ENCODE data around the gene STXBP2.

STXBP2 gene

DNA sequence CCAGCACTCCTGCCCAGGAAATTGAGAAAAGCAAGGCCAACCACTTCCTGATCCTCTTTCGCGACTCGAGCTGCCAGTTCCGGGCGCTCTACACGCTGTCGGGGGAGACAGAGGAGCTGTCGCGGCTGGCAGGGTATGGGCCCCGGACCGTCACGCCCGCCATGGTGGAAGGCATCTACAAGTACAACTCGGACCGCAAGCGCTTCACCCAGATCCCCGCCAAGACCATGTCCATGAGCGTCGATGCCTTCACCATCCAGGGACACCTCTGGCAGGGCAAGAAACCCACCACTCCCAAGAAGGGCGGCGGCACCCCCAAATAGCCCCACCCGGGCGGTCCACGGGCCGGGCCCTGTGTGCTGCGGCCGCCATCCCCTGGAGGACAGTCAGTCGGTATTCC is 19.2 kb upstream of the STXBP2 start:
- H3K4me1 ChIP-seq (ENCODE audit: low read depth, poor library complexity, severe bottlenecking) = no peaks in the 10 kb centered on the region
- H3K27me3 ChIP-seq (ENCODE audit: insufficient read depth, low read depth) = no peaks in the 10 kb centered on the region
- H3K79me2 ChIP-seq (ENCODE audit: insufficient read depth, low read depth) = no peaks in the 10 kb centered on the region
- no peak overlapping the region for H3K4me3 ChIP-seq (IDR thresholded peaks at IDR 0.05; ENCODE audit: insufficient read depth, low read depth, low read length)
- H3K4me2 ChIP-seq = no peak overlapping the region
- TF ChIP-seq, protein P1, sequence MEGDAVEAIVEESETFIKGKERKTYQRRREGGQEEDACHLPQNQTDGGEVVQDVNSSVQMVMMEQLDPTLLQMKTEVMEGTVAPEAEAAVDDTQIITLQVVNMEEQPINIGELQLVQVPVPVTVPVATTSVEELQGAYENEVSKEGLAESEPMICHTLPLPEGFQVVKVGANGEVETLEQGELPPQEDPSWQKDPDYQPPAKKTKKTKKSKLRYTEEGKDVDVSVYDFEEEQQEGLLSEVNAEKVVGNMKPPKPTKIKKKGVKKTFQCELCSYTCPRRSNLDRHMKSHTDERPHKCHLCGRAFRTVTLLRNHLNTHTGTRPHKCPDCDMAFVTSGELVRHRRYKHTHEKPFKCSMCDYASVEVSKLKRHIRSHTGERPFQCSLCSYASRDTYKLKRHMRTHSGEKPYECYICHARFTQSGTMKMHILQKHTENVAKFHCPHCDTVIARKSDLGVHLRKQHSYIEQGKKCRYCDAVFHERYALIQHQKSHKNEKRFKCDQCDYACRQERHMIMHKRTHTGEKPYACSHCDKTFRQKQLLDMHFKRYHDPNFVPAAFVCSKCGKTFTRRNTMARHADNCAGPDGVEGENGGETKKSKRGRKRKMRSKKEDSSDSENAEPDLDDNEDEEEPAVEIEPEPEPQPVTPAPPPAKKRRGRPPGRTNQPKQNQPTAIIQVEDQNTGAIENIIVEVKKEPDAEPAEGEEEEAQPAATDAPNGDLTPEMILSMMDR (conservative IDR thresholded peaks at IDR 0.05; ENCODE audit: low read depth, low read length) = no peak
- no peaks in the 10 kb centered on the region for H4K20me1 ChIP-seq (ENCODE audit: insufficient read depth)
- no peak overlapping the region for H3K9ac ChIP-seq
- H2AFZ ChIP-seq (ENCODE audit: low read depth) = no peak overlapping the region
- H3K36me3 ChIP-seq (ENCODE audit: insufficient read depth) = no peaks in the 10 kb centered on the region
- no peak overlapping the region for H3K27ac ChIP-seq

DNA sequence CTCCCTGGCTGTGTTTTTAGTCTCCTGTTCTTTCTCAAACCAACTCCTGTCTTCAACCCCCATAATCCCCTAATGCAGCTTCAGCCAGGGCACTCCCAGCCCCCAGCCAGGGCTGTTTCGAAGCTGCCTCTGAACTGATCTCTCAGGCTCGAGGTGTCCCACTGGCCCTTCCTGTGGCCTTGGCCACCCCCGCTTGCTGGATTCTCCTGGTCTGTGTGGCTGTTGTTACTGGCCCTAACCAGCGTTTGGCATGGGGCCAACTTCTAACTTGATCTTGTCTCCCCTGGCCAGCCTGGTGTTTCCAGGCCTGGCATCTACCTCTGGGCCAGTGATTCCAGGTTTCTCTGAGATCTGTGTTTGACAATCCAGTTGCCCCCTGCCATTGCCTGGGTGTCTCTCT is 18.6 kb upstream of the STXBP2 start:
- no peaks in the 10 kb centered on the region for H3K36me3 ChIP-seq (ENCODE audit: insufficient read depth)
- H3K9ac ChIP-seq = no peak overlapping the region
- no peak overlapping the region for H3K27ac ChIP-seq
- H3K4me3 ChIP-seq (IDR thresholded peaks at IDR 0.05; ENCODE audit: insufficient read depth, low read depth, low read length) = no peak overlapping the region
- no peak overlapping the region for H2AFZ ChIP-seq (ENCODE audit: low read depth)
- H3K27me3 ChIP-seq (ENCODE audit: insufficient read depth, low read depth) = no peaks in the 10 kb centered on the region
- no peaks in the 10 kb centered on the region for H4K20me1 ChIP-seq (ENCODE audit: insufficient read depth)
- no peaks in the 10 kb centered on the region for H3K79me2 ChIP-seq (ENCODE audit: insufficient read depth, low read depth)
- H3K4me2 ChIP-seq = no peak overlapping the region
- TF ChIP-seq, protein P1 (conservative IDR thresholded peaks at IDR 0.05; ENCODE audit: low read depth, low read length) = no peak
- no peaks in the 10 kb centered on the region for H3K4me1 ChIP-seq (ENCODE audit: low read depth, poor library complexity, severe bottlenecking)

DNA sequence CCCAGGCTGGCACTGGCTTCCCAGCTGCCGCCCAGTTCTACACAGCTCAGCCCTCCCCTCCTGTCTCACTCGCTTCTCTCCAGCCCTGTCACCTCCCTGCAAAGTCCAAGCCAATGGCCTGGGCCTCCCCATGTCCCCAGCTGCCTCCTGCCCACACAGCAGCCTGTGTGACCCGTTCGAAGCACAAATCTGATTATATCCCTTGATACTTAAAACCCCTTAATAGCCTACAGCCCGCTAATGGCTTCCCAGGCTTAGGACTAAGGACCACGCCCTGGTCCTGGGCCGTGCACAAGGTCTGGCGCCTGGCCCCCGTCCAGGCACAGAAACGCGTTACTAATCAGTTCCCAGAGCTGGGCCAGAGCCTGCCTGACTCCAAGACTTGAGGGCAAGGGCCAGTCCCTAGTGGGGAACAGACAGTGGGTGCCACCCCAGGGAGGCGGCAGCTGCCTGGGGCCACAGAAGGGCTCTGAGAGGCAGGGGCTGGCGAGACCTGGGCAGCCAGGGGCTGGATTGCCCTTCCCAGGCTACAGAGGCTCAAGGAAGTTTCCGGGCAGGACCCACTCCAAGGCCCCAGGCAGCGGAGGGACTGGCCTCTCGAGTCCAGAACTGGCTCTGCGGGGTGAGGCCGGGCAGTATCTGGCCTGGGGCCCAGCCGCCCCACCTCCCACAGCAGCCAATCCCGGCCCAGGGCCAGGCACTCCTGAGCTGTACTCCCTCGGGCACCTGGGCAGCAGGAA is 18.0 kb upstream of the STXBP2 start:
- no peaks in the 10 kb centered on the region for H3K27me3 ChIP-seq (ENCODE audit: insufficient read depth, low read depth)
- no peaks in the 10 kb centered on the region for H4K20me1 ChIP-seq (ENCODE audit: insufficient read depth)
- H3K9ac ChIP-seq = no peak overlapping the region
- H3K4me2 ChIP-seq = no peak overlapping the region
- no peak overlapping the region for H2AFZ ChIP-seq (ENCODE audit: low read depth)
- H3K36me3 ChIP-seq (ENCODE audit: insufficient read depth) = no peaks in the 10 kb centered on the region
- H3K27ac ChIP-seq = no peak overlapping the region
- no peaks in the 10 kb centered on the region for H3K79me2 ChIP-seq (ENCODE audit: insufficient read depth, low read depth)
- H3K4me1 ChIP-seq (ENCODE audit: low read depth, poor library complexity, severe bottlenecking) = no peaks in the 10 kb centered on the region
- TF ChIP-seq, protein P1 (conservative IDR thresholded peaks at IDR 0.05; ENCODE audit: low read depth, low read length) = no peak
- no peak overlapping the region for H3K4me3 ChIP-seq (IDR thresholded peaks at IDR 0.05; ENCODE audit: insufficient read depth, low read depth, low read length)

DNA sequence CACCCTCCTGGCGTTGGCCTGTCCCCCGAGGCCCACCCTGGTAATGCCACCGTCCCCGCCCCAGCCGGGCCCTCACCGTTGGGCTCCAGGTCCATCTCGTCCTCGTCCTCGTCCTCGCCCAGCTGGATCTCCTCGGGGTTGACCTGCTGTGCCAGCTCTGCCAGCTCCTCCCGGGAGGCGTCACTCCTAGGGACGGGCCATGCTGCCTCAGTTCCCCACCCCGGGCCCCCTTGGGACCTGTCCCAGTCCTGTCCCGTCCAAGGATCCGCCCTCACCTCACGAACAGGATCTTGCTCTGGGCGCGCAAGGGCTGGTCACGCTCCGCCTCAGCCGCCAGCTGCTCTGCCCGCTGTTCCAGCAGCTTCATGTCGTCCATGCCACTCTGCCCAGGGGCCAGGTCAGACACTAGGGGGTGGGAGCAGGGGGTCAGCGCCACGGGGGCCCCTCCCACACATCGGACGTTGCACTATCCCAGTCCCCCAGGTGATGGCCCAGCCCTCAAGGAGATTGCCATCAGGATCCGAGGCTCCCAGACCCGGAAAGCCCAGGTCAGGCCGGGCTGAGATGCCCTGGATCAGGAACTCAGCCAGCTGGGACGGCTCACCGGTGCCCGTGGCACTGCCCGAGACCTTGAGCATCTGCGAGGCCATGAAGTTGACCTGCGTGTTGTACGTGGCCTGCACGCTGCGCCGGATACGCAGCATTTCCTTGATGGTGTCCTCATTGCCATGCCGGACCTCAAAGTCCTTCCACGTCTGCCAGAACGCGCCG is 17.1 kb upstream of the STXBP2 start:
- Histone ChIP-seq H4K20me1 (ENCODE audit: insufficient read depth) (no peaks in the 10 kb centered on the region), H3K27ac (no peak overlapping the region), H3K9ac (no peak overlapping the region), H3K36me3 (ENCODE audit: insufficient read depth) (no peaks in the 10 kb centered on the region), H3K4me2 (no peak overlapping the region), H3K4me1 (ENCODE audit: low read depth, poor library complexity, severe bottlenecking) (no peaks in the 10 kb centered on the region), H3K79me2 (ENCODE audit: insufficient read depth, low read depth) (no peaks in the 10 kb centered on the region), H3K27me3 (ENCODE audit: insufficient read depth, low read depth) (no peaks in the 10 kb centered on the region), H2AFZ (ENCODE audit: low read depth) (no peak overlapping the region), H3K4me3 (IDR thresholded peaks at IDR 0.05; ENCODE audit: insufficient read depth, low read depth, low read length) (no peak overlapping the region)
- TF ChIP-seq, protein P1 (conservative IDR thresholded peaks at IDR 0.05; ENCODE audit: low read depth, low read length) = no peak

Data from KMS-11 (cell line).